KBM-7 (cell line): ENCODE results near the gene TENM4.

Experiments
- DNase-seq: peaks from one replicate; pipeline ENCODE4 v3.0.0-alpha.2; 2015
- in situ Hi-C: fragments of 300-500 bp; cut with MboI; formaldehyde crosslinking; loops from 2 replicates; pipeline ENCODE4 v1.14.3; 2020; ENCODE audit warnings: low sequenced_read_pairs, low pct_unique_long_range_greater_than_20kb, mixed read lengths

Gene TENM4

DNA sequence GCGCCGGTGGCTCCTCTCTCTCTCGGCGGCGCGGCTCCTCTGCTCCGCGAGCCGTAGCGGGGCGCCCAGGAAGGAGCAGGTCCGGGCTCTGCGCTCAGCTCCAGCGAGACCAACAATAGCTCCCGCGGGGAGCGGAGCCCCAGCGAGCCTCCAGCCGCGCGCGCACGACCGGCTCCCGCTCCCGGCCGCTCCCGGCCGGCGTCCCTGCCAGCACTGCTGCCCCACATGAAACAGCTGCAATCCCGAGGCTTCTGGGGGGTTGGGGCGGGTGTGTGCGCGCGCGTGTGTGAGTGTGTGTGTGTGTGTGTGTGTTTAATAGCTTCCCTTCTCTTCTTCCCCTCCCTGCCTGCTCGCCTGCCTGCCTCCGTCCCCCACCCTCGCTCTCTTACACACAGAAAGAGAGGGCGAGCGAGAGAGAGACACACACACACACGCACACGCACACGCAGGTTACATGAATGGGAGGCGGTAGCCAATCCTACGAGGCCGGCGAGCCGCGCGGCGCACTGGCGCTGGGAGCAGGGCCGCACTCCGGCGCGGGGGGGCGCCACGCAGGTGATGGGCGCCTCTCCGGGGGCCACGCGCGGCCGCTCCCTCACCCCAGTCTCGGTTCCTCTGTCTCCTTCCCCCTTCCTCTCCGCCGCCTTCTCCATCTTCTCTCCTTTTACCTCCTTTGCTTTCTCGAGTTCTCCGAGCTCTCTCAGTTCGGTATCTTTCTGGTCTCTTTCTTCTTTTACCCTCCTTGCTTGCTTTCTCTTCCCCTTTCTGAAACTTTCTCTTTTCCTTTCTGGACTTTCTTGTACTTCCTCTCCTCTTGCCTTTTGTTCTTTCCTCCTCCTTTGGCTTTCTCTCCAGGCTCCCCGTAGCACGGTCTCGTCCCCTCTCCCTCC lies at the start of gene TENM4:
Gene TENM4 (minus strand): TSS at position 460 of the 890 bp plus-strand sequence. CDS start 371,086 bp downstream, outside the sequence.
- DNase-seq = peak; percentile 15
- in situ Hi-C loops = no loop called here

DNA sequence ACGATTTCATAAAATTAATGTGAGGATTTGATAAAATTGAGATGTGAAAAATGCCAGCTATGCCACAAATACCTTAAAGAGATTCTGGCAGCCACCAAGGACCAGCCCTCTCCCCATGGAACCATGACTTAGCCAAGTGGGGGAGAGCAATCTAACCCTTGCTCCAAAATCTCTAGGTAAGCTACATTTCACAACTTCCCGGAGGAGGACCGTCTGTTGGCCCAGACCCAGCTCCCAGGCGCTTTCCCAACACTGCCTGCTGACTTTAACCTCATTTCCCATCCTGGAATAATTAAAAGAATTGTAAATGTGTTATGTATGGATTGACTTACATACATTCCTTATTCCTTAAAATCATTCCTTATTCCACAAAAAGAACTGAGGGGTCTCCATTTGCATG lies 47.5 kb upstream of the TENM4 start:
- no peak for DNase-seq
- in situ Hi-C loops = no loop called here

GRCh38 chr11:79487412-79487811 lies 46.6 kb upstream of the TENM4 start:
- no peak for DNase-seq
- in situ Hi-C loops = no loop called here

- in situ Hi-C loops = no loop called here
Observed at GRCh38 chr11:79486242-79486984, 45.6 kb upstream of the TENM4 start.

DNA sequence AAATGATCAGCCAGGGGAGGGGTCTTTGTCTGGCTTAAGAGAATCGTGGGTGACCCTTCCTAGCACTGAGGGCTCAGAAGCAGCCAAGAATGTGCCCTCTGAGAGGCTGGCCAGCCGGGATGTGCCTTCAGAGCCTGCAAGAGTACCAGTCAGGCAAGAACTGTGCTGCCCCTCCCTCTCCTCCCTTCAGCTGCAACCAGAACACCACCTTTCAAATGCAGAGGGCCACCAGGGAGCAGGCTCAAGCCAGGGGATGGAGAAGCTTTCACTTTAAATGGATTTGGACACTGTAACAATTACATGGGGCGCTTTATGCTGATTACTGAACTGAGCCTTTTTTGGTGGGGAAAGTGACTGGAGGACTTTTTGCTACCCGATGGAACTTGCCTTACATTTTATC lies 44.9 kb upstream of the TENM4 start:
- in situ Hi-C loops = no loop called here
- no peak for DNase-seq

More at GRCh38 chr11:79486242-79486984, 45.6 kb upstream of the TENM4 start:
- DNase-seq = no peak

- DNase-seq = no peak
- in situ Hi-C loops = no loop called here
Observed at GRCh38 chr11:79484872-79485271, 44.0 kb upstream of the TENM4 start.

- in situ Hi-C loops = no loop called here
- DNase-seq = peak; percentile 67
Observed at GRCh38 chr11:79482800-79483199, 42.0 kb upstream of the TENM4 start.

DNA sequence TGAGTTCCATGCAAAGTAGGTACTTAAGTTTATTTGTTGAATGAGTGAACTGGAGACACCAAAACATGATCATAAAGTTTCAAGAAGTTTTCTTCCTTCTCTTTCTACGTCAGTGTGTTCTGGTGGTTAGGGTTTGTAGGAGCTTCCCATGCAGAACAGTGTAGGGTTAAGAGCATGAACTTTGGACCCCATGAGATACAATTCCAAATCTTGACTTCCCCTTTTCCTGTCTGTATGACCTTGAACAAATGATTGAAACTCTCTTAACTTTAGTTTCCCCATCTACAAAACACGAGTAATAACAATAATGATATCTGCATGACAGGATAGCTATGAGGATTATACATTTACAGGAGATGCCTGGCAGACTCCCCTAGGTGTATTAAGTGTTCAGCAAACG lies 41.0 kb upstream of the TENM4 start:
- in situ Hi-C loops = no loop called here
- peak; percentile 43 for DNase-seq

GRCh38 chr11:79480864-79481263 lies 40.0 kb upstream of the TENM4 start:
- DNase-seq = no peak
- in situ Hi-C loops = no loop called here

GRCh38 chr11:79472819-79473529 lies 32.1 kb upstream of the TENM4 start:
- no peak for DNase-seq
- in situ Hi-C loops = no loop called here

GRCh38 chr11:79471071-79471844 lies 30.4 kb upstream of the TENM4 start:
- in situ Hi-C loops = no loop called here
- DNase-seq = no peak

DNA sequence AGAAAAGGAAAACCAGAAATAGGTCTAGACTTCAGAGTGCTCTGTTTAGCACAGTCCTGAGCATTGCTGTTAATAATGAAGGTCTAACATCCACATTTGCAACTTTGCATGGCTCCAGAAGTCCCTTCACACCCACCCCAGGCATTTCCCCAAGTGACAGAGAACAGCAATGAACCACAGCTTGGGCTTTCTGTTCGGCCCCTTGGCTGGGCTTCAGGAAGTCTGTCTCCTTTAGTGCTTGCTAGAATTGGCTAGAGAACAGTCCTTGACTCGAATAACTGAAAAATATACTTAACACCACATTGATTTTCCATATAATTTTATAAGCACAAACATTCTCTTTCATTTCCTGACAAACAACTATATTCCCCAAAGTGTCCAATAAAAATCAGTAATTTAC lies 29.3 kb upstream of the TENM4 start:
- DNase-seq = no peak
- in situ Hi-C loops = no loop called here

- in situ Hi-C loops = no loop called here
- DNase-seq = no peak
Observed at GRCh38 chr11:79467761-79468160, 26.9 kb upstream of the TENM4 start.

- in situ Hi-C loops = no loop called here
- DNase-seq = no peak
Observed at GRCh38 chr11:79466411-79466810, 25.6 kb upstream of the TENM4 start.

DNA sequence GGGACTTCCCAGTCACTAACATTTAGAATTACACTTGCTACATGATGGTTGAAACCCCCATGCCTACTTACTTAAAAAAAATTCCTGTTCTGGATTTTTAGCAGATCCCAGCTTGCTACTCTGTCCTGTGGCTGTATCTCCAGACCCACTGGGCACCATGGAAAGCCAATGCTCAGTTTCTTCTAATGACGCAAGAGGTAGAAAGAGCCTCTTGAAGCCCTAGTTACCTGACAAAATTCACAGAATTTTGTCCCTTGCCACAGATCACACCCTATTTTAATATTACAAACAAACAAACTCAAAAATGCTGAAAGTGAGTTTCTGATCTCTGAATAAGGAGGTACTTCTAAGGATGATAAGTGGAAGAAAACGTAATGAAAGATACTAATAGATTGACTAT lies 24.3 kb upstream of the TENM4 start:
- no peak for DNase-seq
- in situ Hi-C loops = no loop called here

DNA sequence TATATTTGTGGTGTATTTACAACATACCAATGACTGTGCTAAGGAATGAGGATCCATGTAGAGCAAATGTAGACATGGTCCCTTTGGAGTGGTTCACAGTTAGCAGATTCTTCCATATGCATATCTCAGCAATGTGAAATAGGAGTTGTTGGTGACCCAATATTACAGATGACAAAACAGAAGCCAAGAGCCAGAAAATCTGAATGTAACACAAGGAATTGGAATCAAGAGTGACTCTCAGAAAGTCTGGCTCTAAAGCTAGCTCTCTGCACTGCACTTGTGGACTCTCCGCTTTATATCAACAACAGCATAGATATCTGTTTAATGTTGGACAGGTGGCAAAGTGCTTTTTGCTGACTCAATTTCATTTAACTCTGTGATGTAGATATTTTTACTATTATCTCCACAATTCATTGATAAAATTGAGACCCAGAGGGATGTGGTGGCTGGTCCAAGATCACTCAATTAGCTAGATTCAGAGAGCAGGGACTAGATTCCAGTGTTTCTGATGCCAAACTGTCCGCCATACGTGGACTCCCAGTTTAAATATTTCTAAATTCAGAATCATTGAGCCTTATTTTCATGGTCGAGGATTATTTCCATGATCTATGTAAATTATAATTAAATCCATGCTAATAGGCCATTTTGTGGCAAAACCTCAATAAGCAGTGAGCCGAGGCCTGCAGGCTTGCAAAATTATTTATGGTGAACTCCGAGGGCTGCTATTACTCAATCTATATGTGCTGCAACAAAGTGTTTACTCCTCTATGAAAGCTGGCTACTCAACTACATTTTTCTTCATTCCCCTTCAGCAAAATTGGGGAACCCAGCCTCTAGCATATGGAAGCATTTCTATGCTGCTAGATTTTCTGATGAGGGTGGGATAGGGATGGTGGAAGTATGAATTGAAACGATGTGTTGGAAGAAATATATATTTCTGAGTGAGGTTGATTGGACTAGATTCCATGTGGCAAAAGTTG lies 21.1 kb upstream of the TENM4 start:
- no peak for DNase-seq
- in situ Hi-C loops = no loop called here

DNA sequence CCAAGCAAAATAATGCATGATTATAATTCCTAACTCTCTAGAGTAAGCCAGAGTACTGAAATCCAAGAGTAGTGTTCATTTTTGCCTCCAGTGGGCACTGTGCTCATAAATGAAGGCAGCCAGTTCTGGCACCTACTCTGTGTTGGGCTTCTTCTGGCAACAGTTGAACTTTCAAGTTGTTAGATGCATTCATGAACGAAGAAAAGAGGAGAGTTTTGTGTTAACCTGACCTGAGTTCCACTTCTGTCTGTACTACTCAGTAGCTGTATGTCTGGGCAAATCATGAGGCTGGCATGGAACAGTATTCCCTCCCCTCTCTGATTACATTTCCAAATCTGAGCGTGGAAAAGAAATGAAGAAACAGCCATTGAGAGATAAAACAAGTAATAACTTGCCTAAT lies 20.3 kb upstream of the TENM4 start:
- peak; percentile 28 for DNase-seq
- in situ Hi-C loops = no loop called here

DNA sequence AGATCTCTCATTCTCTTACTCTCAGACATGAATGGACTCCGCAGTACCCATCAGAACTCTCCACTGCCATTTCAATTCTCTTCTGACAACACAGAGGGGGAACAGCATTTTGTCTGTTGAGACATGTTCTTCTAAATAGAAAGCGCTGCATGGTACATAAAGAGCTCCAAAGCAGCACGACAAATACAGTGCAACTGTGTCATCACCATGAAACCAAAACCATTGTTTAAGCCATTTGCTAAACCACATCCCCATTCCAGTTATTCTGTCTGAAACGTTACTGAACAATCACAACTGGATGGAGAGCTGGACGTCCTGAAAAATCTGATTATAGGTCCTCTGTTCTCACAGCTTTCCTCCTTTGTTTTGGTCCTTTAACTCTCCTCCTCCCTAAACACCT lies 17.9 kb upstream of the TENM4 start:
- DNase-seq = no peak
- in situ Hi-C loops = no loop called here
